T-helper 1 cell treated with Interleukin-12 subunit alpha and Interleukin-12 subunit beta and Interleukin-4 antibody, amounts not matched to agents 30 ng/mL and 1 ng/mL, for 36 hours (primary cell): ENCODE results near the gene BACH2. TPM values are rescaled to one million over a fixed set of nuclear protein-coding genes. Genes with fewer than 3 reads are reported as not detected.

Source experiments
- intact Hi-C: fragments of 100-400 bp; cut with micrococcal nuclease; formaldehyde crosslinking; loops from one replicate; pipeline ENCODE4 v1.15.1; 2024
- total RNA-seq: library from RNA; stranded (reverse); gene quantifications from 2 replicates; pipeline ENCODE4 v1.2.3, GENCODE V29; 2022

Gene BACH2
- total RNA-seq, 1 donor from 2014 or later = 25.5 TPM

DNA sequence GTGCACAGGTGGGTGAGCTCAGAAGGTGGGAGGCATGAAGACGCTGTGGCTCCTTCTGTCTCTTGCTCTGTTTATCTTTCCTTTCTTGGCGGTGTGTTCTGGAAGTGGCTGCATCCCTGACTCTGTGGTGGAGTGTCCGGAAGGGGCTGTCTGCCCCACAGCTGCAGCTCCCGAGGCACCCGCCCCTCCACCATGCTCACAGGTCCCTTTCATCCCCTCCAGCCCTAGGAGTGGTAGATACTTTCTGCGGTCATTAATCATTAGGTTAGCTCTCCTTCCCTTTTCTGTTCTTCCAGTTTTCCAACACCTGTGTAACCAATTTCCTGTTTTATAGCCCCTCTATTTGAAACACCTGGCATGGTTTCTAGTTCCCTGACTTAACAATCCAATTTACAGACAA, 336.8 kb downstream of the BACH2 start:
- intact Hi-C loops = loop anchor here (5.0 kb wide), 1 partner anchor 47 kb away; no protein-coding TSS in a partner anchor

DNA sequence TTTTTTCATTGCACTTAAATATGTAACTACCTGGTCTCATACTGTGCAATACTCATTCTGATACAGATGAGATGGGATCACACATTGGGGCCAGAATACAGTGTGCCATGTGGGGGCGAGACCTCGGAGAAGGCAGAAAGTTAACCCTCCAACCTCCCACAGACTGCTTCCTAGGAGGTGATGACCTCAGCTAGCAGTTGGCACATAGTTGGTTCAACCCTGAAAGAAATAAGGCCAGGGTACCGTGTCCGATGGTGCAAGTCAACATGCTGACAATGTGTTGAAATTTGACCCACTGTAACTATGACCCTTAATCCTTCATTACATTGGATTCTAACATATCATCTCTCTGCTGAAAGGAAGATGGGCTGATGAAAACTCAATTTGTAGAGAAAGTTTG, 340.5 kb downstream of the BACH2 start:
- intact Hi-C loops = loop anchor here (5.0 kb wide), 1 partner anchor 51 kb away; no protein-coding TSS in a partner anchor

GRCh38 chr6:89955364-89955763, 341.3 kb downstream of the BACH2 start:
- intact Hi-C loops = loop anchor here (5.0 kb wide), 1 partner anchor 52 kb away; no protein-coding TSS in a partner anchor

GRCh38 chr6:89954721-89955148, 341.9 kb downstream of the BACH2 start:
- intact Hi-C loops = loop anchor here (5.0 kb wide), 2 partner anchors 53 to 633 kb away; partner anchors contain the start of gene MAP3K7

DNA sequence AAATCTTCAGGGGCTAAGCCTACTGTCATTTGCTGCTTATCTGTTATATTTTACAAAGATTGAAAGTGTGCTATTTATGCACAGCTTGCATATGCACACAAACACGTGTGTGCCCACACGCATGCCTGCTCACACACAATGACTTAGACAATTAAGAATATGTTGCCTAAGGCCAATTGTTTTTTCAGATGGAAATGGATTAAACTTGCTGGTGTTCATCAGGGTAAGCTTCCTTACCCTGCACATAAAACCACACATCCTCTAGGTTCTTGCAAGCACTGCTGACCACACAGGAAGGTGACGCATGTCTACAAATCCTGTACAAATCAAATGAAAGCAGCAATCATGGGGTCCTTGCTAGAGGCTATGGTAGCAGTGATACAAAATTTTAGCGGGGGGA, 344.0 kb downstream of the BACH2 start:
- intact Hi-C loops = loop anchor here (1.0 to 5.0 kb wide), 9 partner anchors 123 to 635 kb away; partner anchors contain the start of genes CASP8AP2 and MAP3K7

GRCh38 chr6:89952105-89952671, 344.5 kb downstream of the BACH2 start:
- intact Hi-C loops = loop anchor here (1.0 to 5.0 kb wide), 9 partner anchors 123 to 635 kb away; partner anchors contain the start of genes CASP8AP2 and MAP3K7

DNA sequence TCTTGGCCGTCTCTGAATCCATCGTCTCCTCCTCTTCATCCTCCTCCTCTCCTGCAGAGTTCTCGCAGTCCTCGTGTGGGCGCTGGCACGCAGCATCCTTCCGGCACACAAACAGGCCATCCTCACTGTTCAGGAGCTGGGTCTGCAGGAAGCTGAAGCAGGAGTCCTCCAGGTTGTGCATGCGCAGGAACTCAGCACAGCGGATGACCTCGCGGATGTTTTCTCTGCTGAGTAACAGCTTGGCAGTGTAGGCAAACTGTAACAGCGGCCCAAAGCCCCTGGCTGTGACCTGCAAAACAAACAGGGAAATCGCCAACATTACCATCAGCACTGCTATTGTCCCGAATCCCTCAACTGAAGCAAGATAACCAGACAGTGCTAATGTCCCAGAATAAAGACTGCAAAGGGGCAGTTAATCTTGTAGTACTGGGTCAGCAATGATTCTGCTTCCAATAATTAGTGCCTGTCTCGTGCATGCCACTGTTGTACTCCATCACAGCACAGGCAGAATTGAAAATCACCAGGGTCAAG, 345.0 kb downstream of the BACH2 start:
- intact Hi-C loops = loop anchor here (1.0 to 5.0 kb wide), 9 partner anchors 122 to 636 kb away; partner anchors contain the start of genes CASP8AP2 and MAP3K7

DNA sequence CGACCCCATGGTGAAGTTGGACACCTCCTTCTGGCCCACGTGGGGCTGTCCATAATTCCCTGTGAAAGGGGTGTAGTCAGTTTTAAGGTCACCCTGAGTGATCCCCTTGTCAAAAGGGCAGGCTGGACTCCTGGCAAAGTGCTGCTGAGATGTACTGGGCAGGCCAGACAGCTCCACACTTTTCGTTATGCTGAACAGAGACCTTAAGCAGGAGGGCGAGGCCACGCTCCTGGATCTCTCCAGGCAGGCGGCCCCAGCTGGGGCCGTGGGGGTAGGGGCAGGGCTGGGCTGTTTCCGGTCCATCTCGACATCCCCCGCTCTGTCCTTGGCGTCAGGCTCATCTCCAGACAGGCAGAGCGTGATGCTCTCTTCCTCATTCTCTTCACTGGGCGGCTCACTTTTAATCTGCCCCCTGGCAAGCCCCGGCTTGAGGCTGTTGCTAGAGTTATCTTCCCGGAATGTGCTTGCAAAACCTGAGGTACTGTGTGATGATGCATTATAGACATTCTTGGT, 345.7 kb downstream of the BACH2 start:
- intact Hi-C loops = loop anchor here (5.0 kb wide), 1 partner anchor 636 kb away; the partner anchor contains the start of gene MAP3K7

DNA sequence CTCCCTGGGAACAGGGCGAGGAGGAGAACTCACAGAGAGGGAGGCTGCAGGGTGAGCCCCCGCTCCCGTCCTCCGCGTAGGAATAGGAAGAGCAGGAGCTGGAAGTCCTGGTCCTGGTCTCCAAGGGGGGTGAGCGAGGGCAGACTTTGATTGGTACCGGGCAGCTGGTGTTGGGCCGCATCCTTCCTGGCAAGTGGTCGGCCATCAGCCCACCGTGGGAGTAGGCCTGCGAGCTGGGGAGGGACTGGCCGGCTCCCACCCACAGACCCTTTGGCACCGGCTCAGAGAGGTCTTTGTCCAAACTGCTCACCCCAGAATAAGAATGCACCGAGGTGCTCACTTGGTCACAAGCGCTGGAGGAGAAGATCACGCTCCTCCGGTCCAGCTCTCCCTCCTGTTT, 346.2 kb downstream of the BACH2 start:
- intact Hi-C loops = loop anchor here (5.0 kb wide), 1 partner anchor 637 kb away; the partner anchor contains the start of gene MAP3K7

- intact Hi-C loops = no loop called here
Observed at GRCh38 chr6:89948876-89949275, 347.8 kb downstream of the BACH2 start.

GRCh38 chr6:89944826-89945407, 351.7 kb downstream of the BACH2 start:
- intact Hi-C loops = loop anchor here (1.0 to 5.0 kb wide), 4 partner anchors 25 to 448 kb away; no protein-coding TSS in a partner anchor

- intact Hi-C loops = loop anchor here (1.0 to 5.0 kb wide), 4 partner anchors 26 to 449 kb away; no protein-coding TSS in a partner anchor
Observed at GRCh38 chr6:89944181-89944755, 352.4 kb downstream of the BACH2 start.

DNA sequence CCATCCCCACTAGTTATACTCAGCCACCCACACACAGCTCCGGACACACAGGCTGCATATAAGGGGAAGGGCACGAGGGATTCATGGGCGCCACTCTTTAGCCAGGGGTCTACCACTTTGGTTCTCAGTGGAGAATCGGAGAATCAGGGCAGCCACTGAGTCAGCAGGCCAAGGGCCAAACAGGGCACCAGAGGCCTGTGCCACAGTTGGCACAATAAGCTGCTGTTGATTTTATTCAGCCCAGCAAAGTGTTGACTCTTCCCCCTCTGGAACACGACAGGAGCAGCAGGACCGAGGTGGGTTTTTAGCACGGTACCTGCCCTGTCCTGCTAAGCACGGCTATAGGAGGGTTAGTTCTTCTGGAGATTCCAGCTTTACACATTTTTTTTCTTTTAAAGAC, 354.0 kb downstream of the BACH2 start:
- intact Hi-C loops = loop anchor here (5.0 kb wide), 1 partner anchor 290 kb away; no protein-coding TSS in a partner anchor

- intact Hi-C loops = loop anchor here (2.0 to 5.0 kb wide), 4 partner anchors 169 to 919 kb away; no protein-coding TSS in a partner anchor
Observed at GRCh38 chr6:89941763-89942497, 354.7 kb downstream of the BACH2 start.

DNA sequence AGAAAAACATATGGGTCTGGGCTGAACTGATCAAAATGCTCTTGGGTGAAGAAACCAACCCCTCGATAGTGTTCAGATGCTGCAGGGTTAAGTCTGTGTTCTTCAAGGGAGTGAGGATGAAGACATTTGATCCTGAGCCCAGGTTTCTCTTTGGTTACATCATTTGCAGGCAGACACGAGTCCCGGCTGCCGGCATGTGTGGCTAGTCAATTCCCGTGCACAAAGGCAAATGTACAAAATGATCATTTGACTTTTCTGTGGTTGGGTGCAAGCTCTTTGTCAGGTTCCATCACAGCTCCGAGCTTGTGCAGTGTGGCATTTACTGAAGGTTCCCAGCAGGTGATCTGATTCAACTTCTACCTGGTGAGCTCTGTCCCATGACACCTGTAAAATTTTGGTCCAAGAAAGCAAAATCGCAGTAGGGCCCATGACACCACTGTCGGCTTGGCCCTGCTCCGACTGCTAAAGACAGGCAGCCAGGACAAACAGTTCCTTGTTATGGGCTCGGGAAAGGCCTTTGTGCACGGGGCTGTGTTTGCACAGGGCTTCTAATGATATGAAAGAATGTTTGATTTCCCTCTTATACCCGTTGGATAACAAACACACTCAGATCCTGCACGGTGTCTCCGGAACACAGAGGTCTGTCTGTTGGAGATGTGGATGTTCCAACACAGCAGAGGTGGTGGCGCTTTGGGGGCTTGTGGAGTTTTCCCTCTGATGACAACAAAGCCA, 355.4 kb downstream of the BACH2 start:
- intact Hi-C loops = loop anchor here (2.0 to 5.0 kb wide), 4 partner anchors 170 to 920 kb away; no protein-coding TSS in a partner anchor

DNA sequence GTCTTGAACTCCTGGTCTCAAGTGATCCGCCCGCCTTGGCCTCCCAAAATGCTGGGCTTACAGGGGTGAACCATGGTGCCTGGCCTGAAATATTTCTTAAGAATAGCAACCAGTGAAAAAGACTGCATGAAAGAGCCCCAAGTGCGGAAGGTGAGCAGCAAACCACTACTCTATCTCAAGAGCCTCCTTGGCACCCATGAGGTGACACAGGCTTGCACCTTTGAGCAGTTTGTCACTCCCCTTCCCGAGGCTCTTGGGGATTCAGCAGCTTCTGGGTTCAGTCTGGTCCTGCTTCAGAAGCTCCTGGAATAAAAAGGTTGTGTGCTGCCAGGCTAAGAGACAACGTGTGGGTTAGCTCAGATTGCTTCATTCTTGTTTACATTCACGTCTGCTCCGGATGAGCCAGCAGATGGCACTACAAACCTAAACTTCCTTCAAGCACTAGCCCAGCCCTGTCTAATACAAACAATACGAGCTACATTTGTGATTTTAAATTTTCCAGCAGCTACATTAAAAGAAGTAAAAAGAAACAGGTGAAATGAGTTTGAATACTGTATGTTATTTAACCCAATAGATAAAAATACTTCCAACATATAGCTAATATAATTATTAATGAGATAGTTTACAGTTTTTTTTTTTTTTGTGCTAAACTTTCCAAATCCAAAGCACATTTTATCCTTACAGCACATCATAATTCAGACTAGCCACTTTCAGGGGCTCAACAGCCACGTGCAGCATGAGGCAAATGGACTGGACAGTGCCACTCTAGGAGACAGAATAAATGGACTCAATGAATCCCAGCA, 356.2 kb downstream of the BACH2 start:
- intact Hi-C loops = loop anchor here (1.0 to 5.0 kb wide), 11 partner anchors 30 to 920 kb away; partner anchors contain the start of gene BACH2

- intact Hi-C loops = no loop called here
Observed at GRCh38 chr6:89939144-89939543, 357.5 kb downstream of the BACH2 start.

- intact Hi-C loops = no loop called here
Observed at GRCh38 chr6:89938014-89938413, 358.6 kb downstream of the BACH2 start.

DNA sequence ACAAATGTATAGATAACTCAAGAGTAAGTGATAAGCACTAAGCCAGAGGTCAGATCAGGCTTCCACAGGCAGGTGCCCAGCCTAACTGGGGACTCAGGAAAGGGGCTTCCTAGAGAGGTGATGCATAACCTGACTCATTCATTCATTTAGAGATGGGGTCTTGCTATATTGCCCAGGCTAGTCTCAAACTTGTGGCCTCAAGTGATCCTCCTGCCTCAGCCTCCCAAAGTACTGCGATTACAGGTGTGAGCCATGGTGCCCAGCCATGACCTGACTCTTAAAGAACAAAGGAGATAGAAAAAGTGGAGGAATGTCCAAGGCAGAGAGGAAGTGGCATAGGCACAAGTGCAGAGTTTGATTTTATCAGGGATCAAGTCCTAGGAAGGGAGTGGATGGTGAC, 360.5 kb downstream of the BACH2 start:
- intact Hi-C loops = no loop called here
